GM21786 (cell line): ENCODE results near the gene MAPK8.

Experiments used
- ATAC-seq: cut with Tn5 transposase; IDR thresholded peaks from one replicate; pipeline ENCODE4 v1.9.1; 2021; ENCODE audit not compliant: unreplicated experiment

Gene MAPK8

GRCh38 chr10:48472501-48473069 lies 166.1 kb downstream of the MAPK8 start:
- no peak for ATAC-seq

GRCh38 chr10:48473704-48474103 lies 167.2 kb downstream of the MAPK8 start:
- ATAC-seq, result no peak

GRCh38 chr10:48474765-48475365 lies 168.4 kb downstream of the MAPK8 start:
- ATAC-seq, result no peak

- no peak for ATAC-seq
These were observed 169.4 kb downstream of the MAPK8 start for GRCh38 chr10:48475943-48476278.

GRCh38 chr10:48476279-48476982 lies 170.0 kb downstream of the MAPK8 start:
- ATAC-seq, result no peak

- no peak for ATAC-seq
These were observed 170.7 kb downstream of the MAPK8 start for GRCh38 chr10:48477141-48477540.

GRCh38 chr10:48477616-48478015 lies 171.1 kb downstream of the MAPK8 start:
- ATAC-seq, result no peak

GRCh38 chr10:48478469-48478868 lies 172.0 kb downstream of the MAPK8 start:
- ATAC-seq, result no peak

GRCh38 chr10:48478980-48479811 lies 172.7 kb downstream of the MAPK8 start:
- ATAC-seq, result no peak

GRCh38 chr10:48480397-48481374 lies 174.2 kb downstream of the MAPK8 start:
- ATAC-seq, result no peak

- no peak for ATAC-seq
These were observed 174.9 kb downstream of the MAPK8 start for GRCh38 chr10:48481385-48481784.

GRCh38 chr10:48482207-48482606 lies 175.7 kb downstream of the MAPK8 start:
- no peak for ATAC-seq

GRCh38 chr10:48484911-48485310 lies 178.4 kb downstream of the MAPK8 start:
- no peak for ATAC-seq

- no peak for ATAC-seq
These were observed 179.2 kb downstream of the MAPK8 start for GRCh38 chr10:48485711-48486110.

- no peak for ATAC-seq
These were observed 180.8 kb downstream of the MAPK8 start for GRCh38 chr10:48487244-48487643.
